K562 (cell line): ENCODE data around the gene ETS1.

Source experiments
- ELF1 ChIP-seq: fragments of 200-800 bp; sonication (Bioruptor generic); IDR thresholded peaks from 2 replicates; pipeline ENCODE4 v1.6.1; 2016; ENCODE audit warnings: missing genetic modification characterization, missing compliant biosample characterization
- JUN ChIP-seq, 2 experiments: sonication (generic) in 1 of 2; formaldehyde crosslinking in 1 of 2; IDR thresholded peaks; 2 replicates each; pipeline versions ENCODE4 v1.6.1 to v1.8.0; 2012 to 2022; ENCODE audit warnings: borderline replicate concordance in 2 of 2, mild to moderate bottlenecking in 2 of 2, improper control_type of control experiment in 1 of 2, low read depth in 1 of 2, low read length in 1 of 2, missing genetic modification reagents in 1 of 2
- KLF1 ChIP-seq: fragments of 450-650 bp; IDR thresholded peaks from 2 replicates; pipeline ENCODE4 v1.6.1; 2016; ENCODE audit warnings: missing genetic modification characterization, missing compliant biosample characterization
- KLF13 ChIP-seq: fragments of 450-650 bp; IDR thresholded peaks from 2 replicates; pipeline ENCODE4 v1.6.1; 2016; ENCODE audit warnings: missing genetic modification characterization, low read depth, mild to moderate bottlenecking, missing compliant biosample characterization, moderate library complexity, borderline replicate concordance
- RBBP5 ChIP-seq: fragments of 200-600 bp; sonication (generic); IDR thresholded peaks from 2 replicates; pipeline ENCODE4 v1.6.1; 2012; ENCODE audit warnings: borderline replicate concordance, mild to moderate bottlenecking, low read length, control low read depth, inconsistent platforms; ENCODE audit not compliant: insufficient read depth, poor library complexity, severe bottlenecking
- TAF1 ChIP-seq: IDR thresholded peaks from 2 replicates; pipeline ENCODE4 v1.6.1; 2011; ENCODE audit warnings: mild to moderate bottlenecking, low read length, moderate library complexity; ENCODE audit not compliant: insufficient read depth, control insufficient read depth, severe bottlenecking; ENCODE audit errors: extremely low read depth
- ZBTB7A ChIP-seq: IDR thresholded peaks from 2 replicates; pipeline ENCODE4 v1.6.1; 2011; ENCODE audit warnings: low read depth, mild to moderate bottlenecking, low read length, moderate library complexity, borderline replicate concordance; ENCODE audit not compliant: control insufficient read depth
- ZFP36 ChIP-seq: fragments of 150-350 bp; IDR thresholded peaks from 2 replicates; pipeline ENCODE4 v1.6.1; 2018; ENCODE audit warnings: low read length, low read depth; ENCODE audit not compliant: partially characterized antibody
- TF ChIP-seq, protein P1 (sequence below): fragments of 250-450 bp; sonication (Bioruptor Pico); IDR thresholded peaks from 2 replicates; pipeline ENCODE4 v1.4.0; 2020; ENCODE audit warnings: mild to moderate bottlenecking, moderate library complexity
- TF ChIP-seq, protein P2 (sequence below): sonication (generic); formaldehyde crosslinking; IDR thresholded peaks from 2 replicates; pipeline ENCODE4 v1.8.1; 2023; ENCODE audit warnings: mild to moderate bottlenecking, missing genetic modification reagents
- TF ChIP-seq, protein P3 (sequence below), 2 experiments: IDR thresholded peaks; 2 replicates each; pipeline ENCODE4 v1.6.1; 2011; ENCODE audit warnings: borderline replicate concordance in 1 of 2, control low read depth in 1 of 2, low read depth in 1 of 2, low read length in 1 of 2, mild to moderate bottlenecking in 1 of 2, mixed read lengths in 1 of 2, moderate library complexity in 1 of 2; ENCODE audit not compliant: insufficient read depth in 1 of 2, insufficient read length in 1 of 2, poor library complexity in 1 of 2, severe bottlenecking in 1 of 2; ENCODE audit errors: extremely low read depth in 1 of 2
- TF ChIP-seq, protein P4 (sequence below): sonication (generic); formaldehyde crosslinking; IDR thresholded peaks from 2 replicates; pipeline ENCODE4 v1.9.0; 2022; ENCODE audit warnings: mild to moderate bottlenecking, missing genetic modification reagents
- TF ChIP-seq, protein P5 (sequence below), 3 experiments: IDR thresholded peaks in 2 of 3; conservative IDR thresholded peaks in 1 of 3; 2 replicates each; pipeline ENCODE4 v1.5.1; 2011 to 2012; ENCODE audit warnings: low read length in 3 of 3, mild to moderate bottlenecking in 3 of 3, control low read depth in 2 of 3, improper control_type of control experiment in 1 of 3, inconsistent platforms in 1 of 3, low read depth in 1 of 3, mixed read lengths in 1 of 3, moderate library complexity in 1 of 3; ENCODE audit not compliant: insufficient read depth in 2 of 3
- TF ChIP-seq, protein P6 (sequence below), 2 experiments: fragments of 450-650 bp; formaldehyde crosslinking in 1 of 2; IDR thresholded peaks; 2 replicates each; pipeline versions ENCODE4 v1.4.0 to v1.6.1; 2014 to 2020; ENCODE audit warnings: mild to moderate bottlenecking in 2 of 2, borderline replicate concordance in 1 of 2, low read depth in 1 of 2

DNA sequence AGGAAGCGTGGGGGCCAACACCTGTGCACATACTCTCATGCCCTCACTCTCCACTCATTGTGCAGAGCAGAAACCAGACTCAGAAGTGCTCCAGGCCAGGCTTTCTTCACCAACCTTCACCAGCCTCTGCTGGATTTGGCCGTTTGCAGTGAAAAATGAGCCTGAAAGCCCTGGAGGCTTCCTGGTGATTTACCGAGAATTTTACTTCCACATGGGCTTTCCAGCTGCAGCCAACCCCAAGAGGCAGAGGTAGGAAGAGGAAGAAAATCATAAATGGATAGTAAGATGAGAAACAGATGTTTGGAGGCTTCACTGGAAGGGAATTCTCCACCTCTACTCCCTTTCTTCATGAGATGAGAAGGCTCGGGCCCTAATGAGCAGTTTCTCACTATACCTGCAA lies 155.4 kb downstream of the ETS1 start:
- TF ChIP-seq ELF1 (tag) (no peak), ZBTB7A (no peak), ZFP36 (no peak), JUN (IDR thresholded peaks at IDR 0.05; ENCODE audit: borderline replicate concordance, low read depth, low read length) (no peak), JUN (CRISPR knock-in tag; IDR thresholded peaks at IDR 0.05; ENCODE audit: borderline replicate concordance) (no peak), TAF1 (no peak), KLF1 (tag) (no peak), RBBP5 (no peak), KLF13 (tag) (no peak)
- TF ChIP-seq, protein P1, sequence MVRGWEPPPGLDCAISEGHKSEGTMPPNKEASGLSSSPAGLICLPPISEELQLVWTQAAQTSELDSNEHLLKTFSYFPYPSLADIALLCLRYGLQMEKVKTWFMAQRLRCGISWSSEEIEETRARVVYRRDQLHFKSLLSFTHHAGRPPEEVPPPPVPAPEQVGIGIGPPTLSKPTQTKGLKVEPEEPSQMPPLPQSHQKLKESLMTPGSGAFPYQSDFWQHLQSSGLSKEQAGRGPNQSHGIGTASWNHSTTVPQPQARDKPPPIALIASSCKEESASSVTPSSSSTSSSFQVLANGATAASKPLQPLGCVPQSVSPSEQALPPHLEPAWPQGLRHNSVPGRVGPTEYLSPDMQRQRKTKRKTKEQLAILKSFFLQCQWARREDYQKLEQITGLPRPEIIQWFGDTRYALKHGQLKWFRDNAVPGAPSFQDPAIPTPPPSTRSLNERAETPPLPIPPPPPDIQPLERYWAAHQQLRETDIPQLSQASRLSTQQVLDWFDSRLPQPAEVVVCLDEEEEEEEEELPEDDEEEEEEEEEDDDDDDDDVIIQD (CRISPR knock-in tag) = no peak
- TF ChIP-seq, protein P2, sequence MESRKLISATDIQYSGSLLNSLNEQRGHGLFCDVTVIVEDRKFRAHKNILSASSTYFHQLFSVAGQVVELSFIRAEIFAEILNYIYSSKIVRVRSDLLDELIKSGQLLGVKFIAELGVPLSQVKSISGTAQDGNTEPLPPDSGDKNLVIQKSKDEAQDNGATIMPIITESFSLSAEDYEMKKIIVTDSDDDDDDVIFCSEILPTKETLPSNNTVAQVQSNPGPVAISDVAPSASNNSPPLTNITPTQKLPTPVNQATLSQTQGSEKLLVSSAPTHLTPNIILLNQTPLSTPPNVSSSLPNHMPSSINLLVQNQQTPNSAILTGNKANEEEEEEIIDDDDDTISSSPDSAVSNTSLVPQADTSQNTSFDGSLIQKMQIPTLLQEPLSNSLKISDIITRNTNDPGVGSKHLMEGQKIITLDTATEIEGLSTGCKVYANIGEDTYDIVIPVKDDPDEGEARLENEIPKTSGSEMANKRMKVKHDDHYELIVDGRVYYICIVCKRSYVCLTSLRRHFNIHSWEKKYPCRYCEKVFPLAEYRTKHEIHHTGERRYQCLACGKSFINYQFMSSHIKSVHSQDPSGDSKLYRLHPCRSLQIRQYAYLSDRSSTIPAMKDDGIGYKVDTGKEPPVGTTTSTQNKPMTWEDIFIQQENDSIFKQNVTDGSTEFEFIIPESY (CRISPR knock-in tag) = no peak
- TF ChIP-seq, protein P3, sequence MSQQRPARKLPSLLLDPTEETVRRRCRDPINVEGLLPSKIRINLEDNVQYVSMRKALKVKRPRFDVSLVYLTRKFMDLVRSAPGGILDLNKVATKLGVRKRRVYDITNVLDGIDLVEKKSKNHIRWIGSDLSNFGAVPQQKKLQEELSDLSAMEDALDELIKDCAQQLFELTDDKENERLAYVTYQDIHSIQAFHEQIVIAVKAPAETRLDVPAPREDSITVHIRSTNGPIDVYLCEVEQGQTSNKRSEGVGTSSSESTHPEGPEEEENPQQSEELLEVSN (IDR thresholded peaks at IDR 0.05; ENCODE audit: borderline replicate concordance in 1 of 2, extremely low read depth in 1 of 2, insufficient read depth in 1 of 2, insufficient read length in 1 of 2, low read depth in 1 of 2, low read length in 1 of 2, poor library complexity in 1 of 2, severe bottlenecking in 1 of 2) = no peak
- TF ChIP-seq, protein P4, sequence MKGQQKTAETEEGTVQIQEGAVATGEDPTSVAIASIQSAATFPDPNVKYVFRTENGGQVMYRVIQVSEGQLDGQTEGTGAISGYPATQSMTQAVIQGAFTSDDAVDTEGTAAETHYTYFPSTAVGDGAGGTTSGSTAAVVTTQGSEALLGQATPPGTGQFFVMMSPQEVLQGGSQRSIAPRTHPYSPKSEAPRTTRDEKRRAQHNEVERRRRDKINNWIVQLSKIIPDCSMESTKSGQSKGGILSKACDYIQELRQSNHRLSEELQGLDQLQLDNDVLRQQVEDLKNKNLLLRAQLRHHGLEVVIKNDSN (CRISPR knock-in tag) = no peak
- TF ChIP-seq, protein P5, sequence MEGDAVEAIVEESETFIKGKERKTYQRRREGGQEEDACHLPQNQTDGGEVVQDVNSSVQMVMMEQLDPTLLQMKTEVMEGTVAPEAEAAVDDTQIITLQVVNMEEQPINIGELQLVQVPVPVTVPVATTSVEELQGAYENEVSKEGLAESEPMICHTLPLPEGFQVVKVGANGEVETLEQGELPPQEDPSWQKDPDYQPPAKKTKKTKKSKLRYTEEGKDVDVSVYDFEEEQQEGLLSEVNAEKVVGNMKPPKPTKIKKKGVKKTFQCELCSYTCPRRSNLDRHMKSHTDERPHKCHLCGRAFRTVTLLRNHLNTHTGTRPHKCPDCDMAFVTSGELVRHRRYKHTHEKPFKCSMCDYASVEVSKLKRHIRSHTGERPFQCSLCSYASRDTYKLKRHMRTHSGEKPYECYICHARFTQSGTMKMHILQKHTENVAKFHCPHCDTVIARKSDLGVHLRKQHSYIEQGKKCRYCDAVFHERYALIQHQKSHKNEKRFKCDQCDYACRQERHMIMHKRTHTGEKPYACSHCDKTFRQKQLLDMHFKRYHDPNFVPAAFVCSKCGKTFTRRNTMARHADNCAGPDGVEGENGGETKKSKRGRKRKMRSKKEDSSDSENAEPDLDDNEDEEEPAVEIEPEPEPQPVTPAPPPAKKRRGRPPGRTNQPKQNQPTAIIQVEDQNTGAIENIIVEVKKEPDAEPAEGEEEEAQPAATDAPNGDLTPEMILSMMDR (IDR thresholded peaks at IDR 0.05 in 2 of 3, conservative IDR thresholded peaks at IDR 0.05 in 1 of 3; ENCODE audit: insufficient read depth in 2 of 3, low read depth in 1 of 3, low read length in 3 of 3) = no peak
- TF ChIP-seq, protein P6, sequence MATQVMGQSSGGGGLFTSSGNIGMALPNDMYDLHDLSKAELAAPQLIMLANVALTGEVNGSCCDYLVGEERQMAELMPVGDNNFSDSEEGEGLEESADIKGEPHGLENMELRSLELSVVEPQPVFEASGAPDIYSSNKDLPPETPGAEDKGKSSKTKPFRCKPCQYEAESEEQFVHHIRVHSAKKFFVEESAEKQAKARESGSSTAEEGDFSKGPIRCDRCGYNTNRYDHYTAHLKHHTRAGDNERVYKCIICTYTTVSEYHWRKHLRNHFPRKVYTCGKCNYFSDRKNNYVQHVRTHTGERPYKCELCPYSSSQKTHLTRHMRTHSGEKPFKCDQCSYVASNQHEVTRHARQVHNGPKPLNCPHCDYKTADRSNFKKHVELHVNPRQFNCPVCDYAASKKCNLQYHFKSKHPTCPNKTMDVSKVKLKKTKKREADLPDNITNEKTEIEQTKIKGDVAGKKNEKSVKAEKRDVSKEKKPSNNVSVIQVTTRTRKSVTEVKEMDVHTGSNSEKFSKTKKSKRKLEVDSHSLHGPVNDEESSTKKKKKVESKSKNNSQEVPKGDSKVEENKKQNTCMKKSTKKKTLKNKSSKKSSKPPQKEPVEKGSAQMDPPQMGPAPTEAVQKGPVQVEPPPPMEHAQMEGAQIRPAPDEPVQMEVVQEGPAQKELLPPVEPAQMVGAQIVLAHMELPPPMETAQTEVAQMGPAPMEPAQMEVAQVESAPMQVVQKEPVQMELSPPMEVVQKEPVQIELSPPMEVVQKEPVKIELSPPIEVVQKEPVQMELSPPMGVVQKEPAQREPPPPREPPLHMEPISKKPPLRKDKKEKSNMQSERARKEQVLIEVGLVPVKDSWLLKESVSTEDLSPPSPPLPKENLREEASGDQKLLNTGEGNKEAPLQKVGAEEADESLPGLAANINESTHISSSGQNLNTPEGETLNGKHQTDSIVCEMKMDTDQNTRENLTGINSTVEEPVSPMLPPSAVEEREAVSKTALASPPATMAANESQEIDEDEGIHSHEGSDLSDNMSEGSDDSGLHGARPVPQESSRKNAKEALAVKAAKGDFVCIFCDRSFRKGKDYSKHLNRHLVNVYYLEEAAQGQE (IDR thresholded peaks at IDR 0.05; ENCODE audit: borderline replicate concordance) = no peak
- TF ChIP-seq, protein P6 (CRISPR knock-in tag; IDR thresholded peaks at IDR 0.05; ENCODE audit: low read depth) = no peak
